NCI-H748 (cell line): ENCODE data around the gene ISG20L2.
A peak's percentile ranks its signal among the peaks of the same experiment; 100 is the strongest.

Experiments
- DNase-seq: peaks from one replicate; lab custom pipeline; 2025; ENCODE audit not compliant: unreplicated experiment; lab: John Stamatoyannopoulos, UW

Gene ISG20L2

DNA sequence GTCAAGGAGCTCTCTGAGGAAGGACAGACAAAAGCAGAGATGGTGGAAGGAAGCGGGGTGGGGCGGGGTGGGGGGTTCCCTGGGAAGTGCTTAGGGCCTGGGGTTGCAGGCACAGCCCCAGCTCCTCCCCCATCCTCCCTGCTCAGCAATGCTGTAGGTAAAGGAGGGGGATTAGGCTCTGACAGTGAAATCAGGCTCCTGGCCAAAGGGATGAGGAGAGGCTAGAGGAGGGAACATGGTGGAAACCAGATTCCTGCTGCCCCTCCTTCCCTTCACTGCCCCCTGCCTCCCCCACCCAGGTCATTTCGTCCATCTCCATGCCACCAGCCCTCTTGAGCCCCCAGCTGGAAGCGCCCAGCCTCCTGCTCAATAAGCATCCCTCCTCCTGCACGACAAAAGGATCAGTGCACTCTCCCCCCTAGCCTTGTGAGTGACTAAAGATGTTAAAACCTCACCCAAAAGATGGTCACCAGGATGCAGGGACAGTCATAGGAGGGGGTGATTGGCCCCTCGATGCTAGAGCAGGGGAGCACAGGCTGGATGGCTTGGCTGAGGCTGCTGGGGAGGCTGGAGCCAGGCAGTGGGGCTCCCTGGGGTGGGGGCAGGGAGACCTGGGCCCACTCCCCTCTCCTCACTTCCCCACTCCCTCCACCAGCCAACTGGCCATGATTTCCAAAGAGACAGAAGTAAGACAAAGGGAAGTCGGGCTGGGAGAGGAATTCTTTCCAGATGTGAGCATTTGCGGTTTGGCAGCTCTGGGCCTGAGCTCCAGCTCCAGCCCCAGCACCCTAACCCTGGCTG is 20.9 kb downstream of the ISG20L2 start:
- no peak for DNase-seq

DNA sequence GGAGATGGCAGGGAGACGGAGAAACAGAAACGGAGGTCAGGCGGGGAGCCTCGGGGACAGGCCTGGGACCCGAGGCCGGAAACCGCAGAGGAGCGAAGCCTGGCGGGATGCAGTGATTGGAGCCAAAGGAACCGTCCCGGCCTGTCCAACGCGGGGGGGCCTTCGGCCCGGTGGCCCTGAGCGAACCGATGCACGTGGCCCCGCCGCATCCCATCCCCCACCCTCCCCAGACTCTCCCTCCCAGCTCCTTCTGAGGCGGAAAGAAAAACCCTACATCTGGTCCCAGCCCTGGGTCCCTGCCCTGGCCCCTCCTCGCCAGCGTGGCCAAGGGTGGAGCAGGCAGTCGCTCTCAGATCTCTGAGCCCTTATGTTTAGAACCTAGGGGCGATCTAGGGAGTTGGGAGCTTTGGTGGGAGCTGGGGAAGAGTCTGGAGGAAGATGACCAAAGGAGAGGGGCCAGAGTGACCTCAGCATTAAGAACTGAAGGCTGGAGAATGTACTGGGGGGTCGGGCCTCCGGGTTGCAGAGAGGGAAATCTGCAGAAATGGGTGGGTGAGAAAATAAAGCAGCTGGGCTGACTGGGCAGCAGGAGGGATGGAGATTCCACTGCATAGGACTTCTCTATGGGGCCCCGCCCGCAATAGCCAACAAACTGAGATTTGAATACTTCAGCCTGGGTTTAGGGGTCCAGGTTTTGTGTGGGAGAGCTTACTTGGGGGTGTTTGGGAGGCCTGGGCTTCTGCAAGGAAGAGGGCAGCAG is 21.7 kb downstream of the ISG20L2 start:
- DNase-seq, result peak; percentile 46

- DNase-seq, result peak; percentile 71
Measured at GRCh38 chr1:156705918-156706656, 22.5 kb downstream of the ISG20L2 start.

- DNase-seq, result peak; percentile 62
Measured at GRCh38 chr1:156705321-156705917, 23.1 kb downstream of the ISG20L2 start, which contains the start of gene CRABP2. TSS of gene CRABP2 (minus strand) at chr1:156705583. CDS start at chr1:156705446, 137 bp downstream.

- DNase-seq, result peak; percentile 36
Measured at GRCh38 chr1:156704930-156705320, 23.6 kb downstream of the ISG20L2 start.

DNA sequence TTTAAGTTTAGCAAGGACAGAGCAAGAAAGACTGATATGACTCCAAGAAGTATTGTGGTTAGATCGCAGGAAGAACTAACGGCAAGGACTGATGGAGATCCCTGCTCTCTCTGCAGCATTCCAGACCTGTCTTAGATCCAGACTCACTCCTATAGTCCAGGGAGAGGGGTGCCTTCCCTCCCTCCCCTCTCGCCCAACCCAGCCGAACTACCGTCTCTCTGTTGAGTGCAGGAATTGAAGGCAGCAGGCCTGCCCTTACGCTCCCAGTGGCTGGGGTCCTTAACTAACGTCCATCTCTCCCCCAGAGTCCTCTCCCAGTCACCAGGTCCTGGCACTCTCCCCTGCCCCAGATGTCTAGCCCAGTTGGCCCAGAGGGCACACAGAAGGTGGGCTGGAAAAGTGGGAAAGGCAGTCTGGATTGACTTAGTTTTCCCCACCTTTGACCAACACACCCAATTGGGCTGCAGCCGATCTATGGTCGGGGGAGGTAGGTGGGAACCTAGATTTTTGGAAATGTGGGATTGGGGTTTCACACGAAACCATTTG is 24.3 kb downstream of the ISG20L2 start:
- no peak for DNase-seq

DNA sequence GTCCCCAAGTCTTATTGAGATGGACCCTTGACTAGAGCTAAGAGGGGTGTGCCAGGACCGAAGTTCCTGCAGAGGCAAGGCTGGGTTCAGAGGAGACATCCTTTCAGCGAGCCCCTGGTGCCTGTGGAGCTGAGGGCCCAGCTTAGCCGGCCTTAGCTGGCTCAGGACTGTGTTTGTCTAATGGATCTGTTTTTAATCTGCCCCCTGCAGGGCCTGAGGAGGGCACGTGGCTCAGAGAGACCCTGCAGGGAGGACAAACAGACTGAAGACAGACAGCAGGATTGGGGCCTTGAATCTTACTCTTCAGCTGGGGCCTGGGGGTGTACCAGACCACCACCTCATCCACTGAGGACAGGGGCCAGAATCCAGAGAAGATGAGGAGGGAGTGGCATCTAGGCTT is 24.8 kb downstream of the ISG20L2 start:
- no peak for DNase-seq

DNA sequence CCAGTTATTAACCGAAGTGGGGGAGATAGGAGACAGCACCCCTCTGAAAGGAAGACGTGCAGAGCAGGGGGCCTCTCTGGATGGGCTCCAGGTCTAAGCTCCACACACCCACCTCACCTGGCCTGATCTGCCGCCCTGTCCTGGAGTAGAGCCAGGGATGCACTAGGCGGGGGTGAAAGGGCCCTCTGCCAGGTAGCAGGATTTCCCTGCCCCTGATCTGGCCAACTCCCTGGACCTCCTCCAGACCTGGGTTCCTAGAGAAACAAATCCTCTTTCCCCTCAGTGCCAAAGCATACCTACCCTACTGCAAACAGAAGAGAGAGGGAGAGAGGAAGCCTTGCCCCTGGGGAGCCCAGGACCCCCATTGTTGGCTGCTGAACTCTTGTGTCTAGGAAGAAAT is 25.2 kb downstream of the ISG20L2 start:
- no peak for DNase-seq

- DNase-seq, result no peak
Measured at GRCh38 chr1:156700736-156701531, 27.6 kb downstream of the ISG20L2 start.

GRCh38 chr1:156698995-156699394 is 29.6 kb downstream of the ISG20L2 start:
- no peak for DNase-seq

DNA sequence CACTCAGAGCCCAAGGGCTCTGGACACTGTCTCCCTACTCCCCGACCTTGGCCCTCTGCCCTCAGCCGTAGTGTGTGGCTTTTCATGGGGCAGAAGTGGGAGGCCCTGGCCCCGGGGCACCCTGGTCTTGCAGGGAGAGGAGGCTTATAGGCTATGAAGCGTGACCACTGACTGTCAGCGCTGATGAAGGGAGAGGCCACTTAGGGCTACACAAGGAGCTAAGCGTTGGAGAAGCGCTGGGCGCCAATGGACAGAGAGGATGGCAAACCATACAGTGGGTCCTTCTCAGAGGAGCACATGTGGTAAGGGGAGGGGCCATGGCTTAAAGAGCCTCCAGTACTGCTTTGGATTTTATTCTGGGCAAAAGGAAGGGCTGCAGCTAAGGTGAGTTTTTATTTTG is 31.1 kb downstream of the ISG20L2 start:
- peak; percentile 9 for DNase-seq

DNA sequence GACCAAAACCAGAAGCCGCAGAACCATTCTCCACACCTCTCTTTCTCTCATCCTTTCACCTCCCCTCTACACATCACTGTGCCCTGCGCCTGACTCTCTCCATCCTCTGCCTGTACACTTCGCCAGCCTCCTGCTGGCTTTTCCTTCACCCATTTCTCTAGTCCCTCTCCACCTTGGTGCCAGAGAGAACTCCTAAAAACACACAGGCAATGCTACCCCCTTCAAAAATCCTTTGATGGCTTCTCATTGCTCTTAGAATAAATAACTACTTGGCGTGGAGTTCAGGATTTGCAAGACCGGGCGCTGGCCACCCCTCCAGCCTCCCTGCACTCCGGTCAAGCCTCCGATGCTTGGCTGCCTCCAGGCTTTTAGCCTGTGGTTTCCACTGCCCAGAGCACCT is 31.8 kb downstream of the ISG20L2 start:
- no peak for DNase-seq

- no peak for DNase-seq
Measured at GRCh38 chr1:156694690-156694962, 33.9 kb downstream of the ISG20L2 start.

- DNase-seq, result no peak
Measured at GRCh38 chr1:156693848-156694689, 34.5 kb downstream of the ISG20L2 start.

GRCh38 chr1:156692925-156693847 is 35.4 kb downstream of the ISG20L2 start:
- peak; percentile 81 for DNase-seq

- no peak for DNase-seq
Measured at GRCh38 chr1:156692441-156692924, 36.1 kb downstream of the ISG20L2 start.

- no peak for DNase-seq
Measured at GRCh38 chr1:156691665-156692440, 36.7 kb downstream of the ISG20L2 start.
